Measurements from ENCODE around the gene INPP5A. TPM values are rescaled to one million over a fixed set of nuclear protein-coding genes. Genes with fewer than 3 reads are reported as not detected.
A peak's percentile ranks its signal among the peaks of the same experiment; 100 is the strongest.

Gene INPP5A
- total and polyA plus RNA-seq, 11 donors, result 38.6 to 179 (median 102) TPM

GRCh38 chr10:132814469-132814856, 276.9 kb downstream of the INPP5A start:
- no peak for ATAC-seq
- intact Hi-C loops (cut with DNase I), result no loop called here
- WGBS, 4 donors, result 69 to 82% (median 81%) methylated on average over 15 to 16 of the region's 16 CpGs
- Histone ChIP-seq H3K4me3 (no peak overlapping the region), H3K36me3 (no peaks in the 10 kb centered on the region), H3K27ac (no peak overlapping the region), H3K9me3 (peaks cover 0 to 4% (median 0%) of the 10 kb centered on the region in 12 donors), H3K27me3 (peaks cover 0 to 71% (median 11%) of the 10 kb centered on the region in 9 donors), H3K4me1 (no peaks in the 10 kb centered on the region)
- peak in 1 of 5 donors; percentile 17 for DNase-seq
- TF ChIP-seq POLR2A (IDR thresholded peaks at IDR 0.05) (no peak), CTCF (IDR thresholded peaks at IDR 0.05) (no peak)

GRCh38 chr10:132815168-132815857, 277.7 kb downstream of the INPP5A start:
- no peak overlapping the region for H3K4me3 ChIP-seq
- no peak overlapping the region for H3K27ac ChIP-seq
- ATAC-seq, result no peak
- WGBS, 4 donors, result 66 to 77% (median 74%) methylated on average over 18 of the region's 18 CpGs
- intact Hi-C loops (cut with DNase I), result no loop called here
- H3K27me3 ChIP-seq, result peaks cover 0 to 69% (median 8%) of the 10 kb centered on the region in 9 donors
- TF ChIP-seq CTCF (IDR thresholded peaks at IDR 0.05) (no peak), POLR2A (IDR thresholded peaks at IDR 0.05) (no peak)
- DNase-seq, result no peak
- no peaks in the 10 kb centered on the region for H3K4me1 ChIP-seq
- peaks cover 0 to 6% (median 0%) of the 10 kb centered on the region in 12 donors for H3K9me3 ChIP-seq
- H3K36me3 ChIP-seq, result no peaks in the 10 kb centered on the region

- TF ChIP-seq CTCF (IDR thresholded peaks at IDR 0.05), result no peak
- TF ChIP-seq POLR2A (IDR thresholded peaks at IDR 0.05), result no peak
- no peaks in the 10 kb centered on the region for H3K36me3 ChIP-seq
- peaks cover 0 to 55% (median 8%) of the 10 kb centered on the region in 9 donors for H3K27me3 ChIP-seq
- H3K4me3 ChIP-seq, result no peak overlapping the region
- WGBS, 4 donors, result 75 to 86% (median 83%) methylated on average over 12 of the region's 12 CpGs
- ATAC-seq (no peak), DNase-seq (no peak)
- H3K27ac ChIP-seq, result no peak overlapping the region
- H3K9me3 ChIP-seq, result peaks cover 0 to 6% (median 0%) of the 10 kb centered on the region in 12 donors
- intact Hi-C loops (cut with DNase I), result no loop called here
- no peaks in the 10 kb centered on the region for H3K4me1 ChIP-seq
Measured at GRCh38 chr10:132816718-132817117, 279.1 kb downstream of the INPP5A start.

- H3K4me1 ChIP-seq, result no peaks in the 10 kb centered on the region
- no peaks in the 10 kb centered on the region for H3K36me3 ChIP-seq
- intact Hi-C loops (cut with DNase I), result no loop called here
- H3K4me3 ChIP-seq, result no peak overlapping the region
- H3K27ac ChIP-seq, result no peak overlapping the region
- WGBS, 4 donors, result 80 to 89% (median 83%) methylated on average over 26 to 29 of the region's 29 CpGs
- ATAC-seq (no peak), DNase-seq (peak in 1 of 5 donors; percentile 19)
- H3K27me3 ChIP-seq, result peaks cover 0 to 44% (median 8%) of the 10 kb centered on the region in 9 donors
- peaks cover 0 to 6% (median 0%) of the 10 kb centered on the region in 12 donors for H3K9me3 ChIP-seq
- no peak for TF ChIP-seq POLR2A (IDR thresholded peaks at IDR 0.05)
Measured at GRCh38 chr10:132817701-132818211, 280.2 kb downstream of the INPP5A start.
